Germinal center (tissue), 1 donor: Measurements from ENCODE around the gene GH2.
"Not testable (repeated sequence)": the region's sequence is repeated elsewhere in the genome, so short reads cannot be mapped to it uniquely, and the experiment has no call there.

ENCODE experiments used
- DNase-seq: peaks from one replicate; pipeline ENCODE4 v3.0.0; 2012; ENCODE audit warnings: mixed read lengths, low spot score

GH2 gene

GRCh38 chr17:63911041-63911635 is 29.4 kb upstream of the GH2 start, which contains the start of gene CSHL1:
CSHL1 (minus strand) TSS chr17:63911258; CDS start chr17:63911196, 62 bp downstream.
- no peak for DNase-seq

- no peak for DNase-seq
These were observed 28.4 kb upstream of the GH2 start for GRCh38 chr17:63910096-63910495.

GRCh38 chr17:63909586-63909985 is 27.8 kb upstream of the GH2 start:
- not testable (repeated sequence) for DNase-seq

GRCh38 chr17:63907161-63907778 is 25.5 kb upstream of the GH2 start:
- not testable (repeated sequence) for DNase-seq

- not testable (repeated sequence) for DNase-seq
These were observed 23.1 kb upstream of the GH2 start for GRCh38 chr17:63904796-63905195.

GRCh38 chr17:63903787-63904201 is 22.1 kb upstream of the GH2 start:
- DNase-seq, result not testable (repeated sequence)

- not testable (repeated sequence) for DNase-seq
These were observed 20.2 kb upstream of the GH2 start for GRCh38 chr17:63901971-63902370.

- DNase-seq, result not testable (repeated sequence)
These were observed 17.4 kb upstream of the GH2 start for GRCh38 chr17:63898899-63899798.

GRCh38 chr17:63896524-63897354 is 15.0 kb upstream of the GH2 start, which contains the start of gene CSH1:
CSH1 (minus strand) TSS chr17:63896574; CDS start chr17:63896511, 63 bp downstream.
- DNase-seq, result not testable (repeated sequence)

GRCh38 chr17:63894821-63895220 is 13.1 kb upstream of the GH2 start:
- DNase-seq, result not testable (repeated sequence)

GRCh38 chr17:63894021-63894420 is 12.3 kb upstream of the GH2 start:
- not testable (repeated sequence) for DNase-seq

GRCh38 chr17:63892316-63893037 is 10.7 kb upstream of the GH2 start:
- not testable (repeated sequence) for DNase-seq

- not testable (repeated sequence) for DNase-seq
These were observed 7.5 kb upstream of the GH2 start for GRCh38 chr17:63889026-63889848.

- not testable (repeated sequence) for DNase-seq
These were observed 3.4 kb upstream of the GH2 start for GRCh38 chr17:63885119-63885518.

GRCh38 chr17:63882626-63883126 is 932 bp upstream of the GH2 start:
- not testable (repeated sequence) for DNase-seq

GRCh38 chr17:63881337-63881736 is 407 bp downstream of the GH2 start:
- DNase-seq, result not testable (repeated sequence)

- no peak for DNase-seq
These were observed 1.0 kb downstream of the GH2 start for GRCh38 chr17:63880706-63881105.

GRCh38 chr17:63878413-63878812 is 3.3 kb downstream of the GH2 start:
- DNase-seq, result not testable (repeated sequence)

- DNase-seq, result not testable (repeated sequence)
These were observed 7.1 kb downstream of the GH2 start for GRCh38 chr17:63874693-63875092.
